Measurements from ENCODE around the gene ACKR3.

ACKR3 gene

DNA sequence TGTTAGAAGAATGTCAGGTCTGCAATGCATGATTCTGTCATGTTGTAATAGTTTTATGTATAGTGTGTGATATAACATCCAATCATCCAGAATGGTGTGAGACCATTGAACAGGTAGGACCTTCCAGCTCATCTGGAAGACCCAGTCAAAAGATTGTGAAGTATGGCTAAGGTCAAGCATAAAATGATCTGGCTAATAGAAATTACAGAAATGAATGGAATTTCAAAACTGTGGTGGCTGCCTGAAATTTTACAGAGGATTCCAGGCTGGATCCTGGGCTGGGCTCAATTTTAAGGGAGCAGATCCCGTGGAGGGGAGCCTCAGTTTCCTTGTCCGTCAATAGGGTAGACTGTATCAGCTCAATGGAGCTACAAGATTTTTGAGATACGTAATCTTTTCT is 39.1 kb downstream of the ACKR3 start:
- no peak for DNase-seq (ENCODE audit: low read depth in 2 of 2)

DNA sequence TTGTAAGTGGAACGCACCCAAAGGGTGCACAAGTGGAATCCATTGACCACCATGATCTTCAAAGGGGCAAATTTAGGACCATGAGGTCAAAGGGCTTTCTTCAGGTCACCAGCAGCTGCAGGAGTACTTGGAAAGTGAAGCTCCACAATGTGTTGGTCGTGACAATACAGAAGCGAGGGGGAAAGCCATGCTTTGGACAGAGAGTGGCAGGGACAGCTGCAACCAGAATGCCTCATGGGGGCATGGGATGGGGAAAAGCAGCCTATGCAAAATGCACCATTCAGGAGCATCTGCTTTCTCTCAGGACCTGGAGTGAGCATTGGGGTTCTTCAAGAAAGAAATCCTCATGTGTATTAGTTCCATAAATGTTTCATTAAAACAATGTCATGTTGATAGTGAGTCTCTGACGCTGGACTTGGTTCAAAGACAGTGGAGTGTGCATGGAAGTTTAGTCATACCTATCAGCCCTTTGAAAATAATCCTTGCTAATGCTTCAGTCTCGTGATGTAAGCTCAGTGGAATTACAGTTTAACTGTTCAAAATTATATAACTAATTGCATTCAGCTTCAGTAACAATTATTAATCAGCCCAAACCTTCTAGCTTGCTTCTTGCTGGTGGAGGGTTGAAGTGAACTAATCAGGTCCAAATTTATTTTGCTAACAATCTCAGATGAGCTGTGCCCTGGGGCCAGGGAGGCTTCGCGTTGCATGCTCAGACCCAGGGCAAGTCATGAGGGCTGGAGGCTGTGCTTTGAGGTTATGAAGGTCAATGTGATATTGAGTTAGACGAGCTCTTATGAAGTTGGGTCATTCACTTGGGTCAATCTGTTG is 41.6 kb downstream of the ACKR3 start:
- no peak for DNase-seq (ENCODE audit: low read depth in 2 of 2)

DNA sequence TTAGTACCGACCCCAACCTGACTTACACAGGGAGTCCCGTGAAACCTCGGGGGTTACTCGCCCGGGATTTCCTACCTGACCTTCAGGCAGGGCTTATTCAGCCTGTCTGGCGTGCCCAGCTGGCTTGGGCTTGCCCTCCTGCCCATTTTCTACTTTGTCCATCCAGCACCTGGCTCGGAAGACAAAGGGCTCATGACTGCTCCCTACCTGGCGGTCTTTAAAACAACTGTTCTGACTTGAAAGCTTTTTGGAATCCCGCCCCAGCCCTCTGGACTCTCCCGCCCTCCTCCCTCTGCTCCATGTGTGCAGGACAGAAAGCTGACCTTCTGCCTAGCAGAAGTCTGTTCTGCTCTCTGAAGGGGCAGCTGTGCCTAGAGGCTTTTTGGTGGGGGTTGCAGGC is 43.1 kb downstream of the ACKR3 start:
- DNase-seq (ENCODE audit: low read depth in 2 of 2), result no peak

DNA sequence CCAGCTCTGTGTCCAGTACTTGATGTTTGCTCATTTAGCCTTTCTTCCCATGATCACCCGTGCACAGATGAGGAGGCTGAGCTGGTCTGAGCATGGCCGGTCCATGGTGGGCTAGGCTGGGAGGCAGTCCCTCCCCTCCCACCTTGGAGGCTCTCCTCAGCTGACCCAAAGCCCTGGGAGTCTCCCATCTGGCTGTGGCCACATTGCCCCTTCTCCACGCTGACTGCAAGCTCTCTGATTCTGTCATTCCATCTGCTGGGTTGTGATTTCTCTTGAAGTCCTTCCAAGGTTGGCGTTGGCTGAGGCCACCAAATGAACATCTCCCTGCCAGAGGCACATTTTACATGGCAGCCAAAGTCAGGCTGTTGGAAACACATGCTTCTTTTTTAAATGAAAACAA is 44.0 kb downstream of the ACKR3 start:
- DNase-seq (ENCODE audit: low read depth in 2 of 2), result no peak

GRCh38 chr2:236614551-236614950 is 44.9 kb downstream of the ACKR3 start:
- DNase-seq (ENCODE audit: low read depth in 2 of 2), result no peak

GRCh38 chr2:236616031-236616430 is 46.4 kb downstream of the ACKR3 start:
- DNase-seq (ENCODE audit: low read depth in 2 of 2), result no peak

GRCh38 chr2:236616624-236617023 is 47.0 kb downstream of the ACKR3 start:
- no peak for DNase-seq (ENCODE audit: low read depth in 2 of 2)

GRCh38 chr2:236617221-236617737 is 47.7 kb downstream of the ACKR3 start:
- no peak for DNase-seq (ENCODE audit: low read depth in 2 of 2)

DNA sequence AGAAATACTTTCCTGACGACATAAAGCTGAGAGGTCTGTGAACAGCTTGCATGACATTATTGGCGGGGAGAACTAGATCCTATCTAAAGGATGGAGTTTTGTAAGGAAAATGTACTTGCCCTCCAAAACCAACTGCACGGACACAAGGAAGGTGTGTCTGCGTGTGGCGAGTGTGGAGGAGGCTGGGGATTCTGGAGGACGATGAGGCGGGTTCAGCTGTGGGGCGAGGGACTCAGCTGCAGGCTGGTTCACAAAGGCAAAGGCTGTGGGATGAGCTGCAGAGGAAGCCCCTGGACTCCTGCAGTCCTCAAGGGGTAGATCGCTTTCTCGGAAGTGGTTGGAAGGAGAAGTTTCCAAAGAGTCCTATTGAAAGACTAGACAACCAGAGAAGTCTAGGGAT is 48.2 kb downstream of the ACKR3 start:
- no peak for DNase-seq (ENCODE audit: low read depth in 2 of 2)

DNA sequence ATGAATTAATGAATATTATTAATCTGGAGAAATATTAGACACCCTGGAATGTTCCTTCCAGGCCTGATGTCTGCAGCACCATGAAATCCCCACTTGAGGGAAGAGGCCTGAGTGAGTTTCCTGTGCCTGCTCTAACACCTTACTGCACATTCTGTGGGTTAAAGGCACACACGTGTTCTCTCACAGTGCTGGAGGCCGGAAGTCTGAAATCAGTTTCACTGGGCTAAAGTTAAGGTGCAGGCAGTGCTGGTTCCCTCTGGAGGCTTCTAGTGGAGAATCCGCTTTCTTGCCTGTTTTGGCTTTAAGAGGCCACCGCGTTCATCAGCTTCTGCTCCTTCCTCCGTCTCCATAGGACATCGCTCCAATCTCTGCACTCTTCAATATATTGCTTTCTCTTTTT is 48.7 kb downstream of the ACKR3 start:
- no peak for DNase-seq (ENCODE audit: low read depth in 2 of 2)

GRCh38 chr2:236619910-236620612 is 50.4 kb downstream of the ACKR3 start:
- DNase-seq (ENCODE audit: low read depth in 2 of 2), result no peak

GRCh38 chr2:236621786-236622185 is 52.2 kb downstream of the ACKR3 start:
- no peak for DNase-seq (ENCODE audit: low read depth in 2 of 2)

- no peak for DNase-seq (ENCODE audit: low read depth in 2 of 2)
Observed at GRCh38 chr2:236622201-236622600, 52.6 kb downstream of the ACKR3 start.

- DNase-seq (ENCODE audit: low read depth in 2 of 2), result no peak
Observed at GRCh38 chr2:236622660-236623059, 53.0 kb downstream of the ACKR3 start.

DNA sequence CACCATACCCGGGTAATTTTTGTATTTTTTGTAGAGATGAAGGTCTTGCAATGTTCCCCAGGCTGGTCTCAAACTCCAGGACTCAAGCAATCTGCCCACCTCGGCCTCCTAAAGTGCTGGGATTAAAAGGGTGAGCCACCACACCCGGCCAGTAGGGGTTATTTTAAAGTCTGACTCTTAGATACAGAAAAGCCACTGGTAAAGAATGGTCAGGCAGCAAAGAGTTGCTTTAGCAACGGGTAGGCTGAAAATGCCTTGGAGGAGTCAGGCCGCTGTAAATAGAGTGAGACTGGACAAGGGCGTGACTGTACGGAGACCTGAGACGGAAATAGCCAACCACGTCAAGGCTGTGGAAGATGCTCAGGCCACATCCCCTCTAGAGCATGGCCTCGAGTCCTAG is 54.2 kb downstream of the ACKR3 start:
- no peak for DNase-seq (ENCODE audit: low read depth in 2 of 2)

- DNase-seq (ENCODE audit: low read depth in 2 of 2), result no peak
Observed at GRCh38 chr2:236625156-236625690, 55.6 kb downstream of the ACKR3 start.

DNA sequence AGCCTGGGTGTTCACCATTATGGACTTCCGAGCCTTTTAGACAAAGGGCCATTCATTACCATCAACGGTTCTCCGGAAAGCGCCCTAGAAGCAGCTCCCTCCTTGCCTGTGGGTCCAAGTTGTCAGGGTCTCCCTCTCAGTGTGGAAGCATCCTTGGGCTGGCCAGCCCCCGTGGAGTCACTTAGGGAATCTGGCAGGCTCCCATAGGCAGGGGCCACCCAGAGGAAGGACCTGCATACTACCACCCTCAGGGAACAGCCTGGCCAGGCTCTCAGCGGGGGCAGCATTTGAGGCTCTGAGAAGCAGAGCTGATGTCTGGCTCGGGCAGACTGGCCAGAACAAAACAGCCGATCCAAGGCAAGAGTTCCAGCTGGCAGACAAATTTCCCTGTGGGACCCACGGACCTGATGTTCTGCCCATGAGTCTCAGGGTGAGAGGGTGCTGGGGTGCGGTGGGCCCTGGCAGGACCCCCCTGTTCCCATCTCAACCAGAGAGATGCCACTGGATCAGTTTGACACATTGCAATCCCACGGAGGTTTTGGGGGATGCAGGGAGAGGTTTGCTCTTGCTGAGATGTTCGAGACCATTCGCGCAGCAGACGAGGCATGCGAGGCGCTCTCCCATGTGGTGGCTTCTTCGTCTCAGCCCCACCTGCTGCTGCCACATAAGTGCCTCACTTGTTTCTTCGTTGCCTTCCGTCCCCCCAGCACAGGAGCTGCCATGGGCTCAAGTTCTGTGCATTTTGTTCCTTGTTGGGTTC is 56.9 kb downstream of the ACKR3 start:
- DNase-seq (ENCODE audit: low read depth in 2 of 2), result no peak

- DNase-seq (ENCODE audit: low read depth in 2 of 2), result no peak
Observed at GRCh38 chr2:236627193-236627592, 57.6 kb downstream of the ACKR3 start.

DNA sequence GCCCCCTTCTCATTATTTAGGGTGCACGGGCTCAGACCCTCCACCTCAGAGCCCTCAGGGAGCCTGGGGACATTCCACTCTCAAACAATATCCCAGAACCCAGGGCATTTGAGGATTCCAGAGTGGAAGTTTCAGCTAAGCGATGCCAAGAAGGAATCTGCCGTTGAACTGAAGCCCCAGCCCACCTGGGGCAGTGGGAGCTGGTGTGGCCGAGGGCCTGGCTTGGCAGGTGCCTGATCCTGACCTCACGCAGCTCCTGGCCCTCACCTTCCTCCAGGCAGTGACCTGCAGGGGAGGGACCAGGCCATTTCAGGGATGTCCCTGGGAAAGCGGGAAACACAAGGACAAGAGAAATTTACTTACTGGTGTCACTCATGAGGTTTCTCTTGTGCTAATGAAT is 58.2 kb downstream of the ACKR3 start:
- no peak for DNase-seq (ENCODE audit: low read depth in 2 of 2)

DNA sequence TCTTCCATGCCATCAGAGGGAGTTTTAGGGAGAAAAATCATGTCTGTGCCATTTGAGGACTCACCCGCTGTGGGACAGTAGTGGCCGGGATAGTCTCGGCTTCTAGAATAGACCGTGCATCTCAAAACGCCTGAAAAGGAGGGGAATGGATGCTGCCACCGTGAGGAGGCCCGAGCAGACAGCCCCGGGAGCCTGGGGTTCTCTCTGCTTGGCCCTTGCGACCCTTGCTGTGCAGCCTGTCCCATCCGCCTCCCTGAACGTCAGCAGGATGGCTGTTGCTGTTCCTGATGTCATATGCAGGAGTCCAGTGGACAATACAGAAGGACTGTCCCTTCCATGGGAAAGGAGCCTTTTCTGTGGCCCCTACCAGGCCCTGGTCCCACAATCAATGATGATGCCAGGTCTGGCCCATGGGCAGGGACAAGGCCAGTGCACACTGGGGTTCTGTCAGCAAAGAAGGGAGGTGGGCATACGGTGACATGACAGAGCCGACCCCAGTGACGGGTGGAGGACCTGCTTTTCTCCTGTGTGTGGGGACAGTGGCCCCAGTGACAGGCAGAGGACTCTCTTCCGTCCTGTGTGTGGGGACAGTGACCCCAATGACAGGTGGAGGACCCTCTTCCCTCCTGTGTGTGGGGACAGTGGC is 58.8 kb downstream of the ACKR3 start:
- no peak for DNase-seq (ENCODE audit: low read depth in 2 of 2)

DNA sequence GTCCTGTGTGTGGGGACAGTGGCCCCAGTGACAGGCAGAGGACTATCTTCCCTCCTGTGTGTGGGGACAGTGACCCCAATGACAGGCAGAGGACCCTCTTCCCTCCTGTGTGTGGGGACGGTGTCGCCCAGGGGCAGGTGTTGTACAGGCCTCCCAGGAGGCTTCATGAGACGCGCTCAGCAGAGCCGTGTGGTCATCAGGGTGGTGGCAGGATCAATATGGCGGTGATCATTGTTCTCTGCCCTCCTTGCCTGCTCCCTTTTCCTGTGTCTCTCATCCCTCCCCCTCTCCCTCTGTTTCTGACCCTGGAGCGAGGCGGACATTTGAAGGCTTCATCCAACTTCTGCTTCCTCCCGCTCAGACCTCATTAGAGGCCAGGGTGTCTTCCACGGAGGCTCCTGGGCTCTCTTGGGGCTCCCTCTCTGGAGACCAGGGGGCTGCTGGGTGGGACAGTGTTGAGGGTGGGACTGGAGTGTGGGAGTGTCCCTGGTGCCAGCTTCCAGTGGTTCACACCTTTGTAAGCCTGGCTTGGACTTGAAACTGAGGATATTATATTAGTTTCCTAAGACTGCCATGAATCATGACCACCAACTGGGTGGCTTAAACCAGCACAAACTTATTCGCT is 59.5 kb downstream of the ACKR3 start:
- no peak for DNase-seq (ENCODE audit: low read depth in 2 of 2)
